GM12892 (cell line): ENCODE results near the gene DOCK9.

Source experiments
- DNase-seq: peaks from one replicate; pipeline ENCODE4 v3.0.0; 2011; ENCODE audit not compliant: insufficient read length
- FAIRE-seq: peaks from 2 replicates; lab custom pipeline; 2011; peaks lifted over from hg19 to GRCh38; lab: Jason Lieb, UNC
- POLR2A ChIP-seq: IDR thresholded peaks from 2 replicates; pipeline ENCODE4 v1.6.1; 2011; ENCODE audit warnings: low read depth, low read length, control low read depth
- POLR2AphosphoS5 ChIP-seq: IDR thresholded peaks from 2 replicates; pipeline ENCODE4 v1.6.1; 2011; ENCODE audit warnings: low read depth, low read length, control low read depth
- TAF1 ChIP-seq: IDR thresholded peaks from 2 replicates; pipeline ENCODE4 v1.6.1; 2011; ENCODE audit warnings: low read depth, mild to moderate bottlenecking, control low read depth, low read length, borderline replicate concordance

Gene DOCK9

DNA sequence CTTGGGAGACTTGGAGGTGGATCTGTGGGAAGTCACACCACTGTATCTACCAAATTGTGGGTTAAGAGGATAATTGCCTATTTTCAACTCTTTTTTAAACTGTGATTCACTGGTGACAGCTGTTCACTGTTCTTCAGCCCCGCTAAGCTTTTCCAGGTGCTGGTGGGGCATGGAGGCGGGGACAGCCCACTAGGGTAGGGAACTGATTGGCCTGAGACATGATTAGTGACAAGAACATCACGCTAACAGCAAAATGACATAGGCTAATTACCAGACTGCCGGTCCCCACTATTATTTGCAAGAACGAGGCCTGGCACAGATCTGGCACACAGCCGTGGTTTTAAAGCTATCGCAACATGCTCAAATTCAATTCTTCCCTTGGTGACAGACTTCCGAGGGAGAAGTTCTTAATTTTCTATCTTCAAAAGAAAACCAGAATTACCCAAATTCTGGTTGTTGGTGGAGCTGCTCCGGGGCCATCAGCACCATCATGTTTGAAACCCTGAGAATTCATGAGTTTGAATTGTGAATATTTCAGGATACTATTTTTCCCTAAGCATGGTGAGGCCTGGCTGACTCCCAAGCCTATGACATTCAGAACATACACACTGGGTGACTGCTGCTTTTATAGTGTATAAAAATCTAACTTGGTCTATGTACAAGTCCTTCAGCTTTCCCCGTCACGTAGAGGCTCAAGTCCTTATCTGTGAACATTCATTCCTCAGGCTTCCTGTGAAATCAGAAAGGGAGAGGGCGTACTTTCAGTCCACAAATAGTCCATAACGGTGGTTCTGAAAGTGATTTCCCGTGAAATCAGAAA lies 17.9 kb downstream of the DOCK9 start:
- DNase-seq (no peak), FAIRE-seq (no peak)
- TF ChIP-seq TAF1: no peak
- TF ChIP-seq POLR2AphosphoS5: no peak
- no peak for TF ChIP-seq POLR2A

DNA sequence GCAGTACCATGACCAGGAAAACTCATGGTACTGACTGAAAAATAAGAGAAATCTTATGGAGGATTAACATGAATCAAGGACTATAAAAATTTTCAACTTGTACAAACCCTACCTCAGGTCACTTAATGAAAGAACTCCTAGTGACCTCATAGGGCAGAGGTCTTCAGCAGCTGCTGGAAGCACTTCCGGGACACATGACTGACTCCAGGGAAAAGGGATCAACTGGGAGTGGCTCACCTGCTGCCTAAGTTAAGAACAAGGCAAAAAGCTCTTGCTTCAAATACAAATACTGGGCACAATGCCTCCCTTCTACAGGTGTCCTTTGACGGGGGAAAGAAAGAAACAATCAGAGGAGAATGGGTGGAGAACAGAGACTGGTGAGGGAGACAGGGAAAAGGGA lies 18.6 kb downstream of the DOCK9 start:
- FAIRE-seq (no peak), DNase-seq (no peak)
- TF ChIP-seq POLR2A (no peak), POLR2AphosphoS5 (no peak), TAF1 (no peak)

DNA sequence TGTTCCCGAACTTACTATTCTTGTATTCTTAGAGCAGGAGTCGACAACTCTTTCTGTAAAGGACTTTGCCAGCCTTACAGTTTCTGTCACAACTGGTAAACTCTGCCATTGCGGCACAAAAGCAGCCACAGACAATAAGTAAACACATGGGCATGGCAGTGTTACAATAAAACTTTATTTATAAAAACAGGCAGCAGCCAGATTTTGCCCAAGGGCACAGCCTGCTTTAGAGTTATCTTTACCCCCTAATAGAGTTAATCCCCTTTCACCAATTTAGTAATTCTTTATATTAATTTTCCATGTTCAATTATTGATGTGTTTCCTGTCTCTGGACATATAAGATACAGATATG lies 19.4 kb downstream of the DOCK9 start:
- DNase-seq: no peak
- TF ChIP-seq POLR2A (no peak), TAF1 (no peak), POLR2AphosphoS5 (no peak)
- no peak for FAIRE-seq

DNA sequence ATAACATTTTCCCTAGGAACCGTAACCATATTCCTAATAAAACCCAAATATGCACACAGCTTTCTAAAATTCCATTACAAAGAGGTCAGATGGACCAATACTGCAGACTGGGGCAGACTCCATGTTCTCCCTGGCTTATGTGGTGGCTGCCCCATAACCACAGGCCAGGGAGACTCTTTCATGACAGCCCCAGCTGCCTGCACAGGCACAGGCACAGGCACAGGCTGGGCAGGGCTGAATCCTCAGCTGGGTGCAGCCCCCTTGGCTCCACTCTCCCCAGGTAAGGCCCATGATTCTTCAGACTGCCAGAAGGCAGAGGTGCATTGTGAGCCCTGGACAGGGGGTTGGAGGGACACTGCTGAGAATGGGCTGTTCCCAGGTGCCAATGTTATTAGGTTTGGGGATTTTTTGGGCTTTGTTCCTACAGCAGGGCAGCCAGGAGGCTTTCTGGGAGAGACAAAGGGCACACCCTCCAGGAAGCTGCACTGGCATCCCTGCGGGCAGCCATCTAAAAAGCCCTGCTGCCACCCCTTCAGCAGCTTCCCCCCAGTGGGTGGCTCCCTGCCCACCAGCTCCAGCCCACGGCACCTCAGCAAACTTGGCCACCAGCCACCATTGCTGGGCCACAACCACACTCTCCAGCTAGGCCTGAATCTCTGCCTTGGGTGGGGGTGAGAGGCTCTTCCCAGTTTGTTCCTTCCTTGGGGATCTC lies 20.0 kb downstream of the DOCK9 start:
- TF ChIP-seq POLR2AphosphoS5: no peak
- no peak for TF ChIP-seq POLR2A
- TF ChIP-seq TAF1: no peak
- DNase-seq: no peak
- FAIRE-seq: no peak

DNA sequence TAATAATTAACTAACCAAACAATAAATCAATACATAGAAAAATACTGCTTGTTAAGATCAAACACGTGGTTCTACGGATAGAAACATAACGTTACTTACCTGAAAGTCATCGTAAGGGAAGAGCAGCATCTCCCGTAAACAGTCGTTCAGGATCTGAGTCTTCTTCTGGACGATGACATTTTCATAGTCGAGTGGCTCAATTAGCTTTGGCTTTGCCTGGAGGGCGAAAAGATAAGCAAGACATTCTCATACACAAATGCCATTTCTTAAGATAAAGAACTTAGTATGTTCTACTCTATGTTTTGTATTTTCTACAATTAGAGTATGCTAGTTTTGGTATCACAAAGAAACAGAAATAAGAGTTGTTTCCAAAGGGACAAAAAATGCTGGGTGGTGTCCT lies 22.5 kb downstream of the DOCK9 start:
- DNase-seq (no peak), FAIRE-seq (no peak)
- TF ChIP-seq TAF1: no peak
- TF ChIP-seq POLR2AphosphoS5: no peak
- TF ChIP-seq POLR2A: no peak

DNA sequence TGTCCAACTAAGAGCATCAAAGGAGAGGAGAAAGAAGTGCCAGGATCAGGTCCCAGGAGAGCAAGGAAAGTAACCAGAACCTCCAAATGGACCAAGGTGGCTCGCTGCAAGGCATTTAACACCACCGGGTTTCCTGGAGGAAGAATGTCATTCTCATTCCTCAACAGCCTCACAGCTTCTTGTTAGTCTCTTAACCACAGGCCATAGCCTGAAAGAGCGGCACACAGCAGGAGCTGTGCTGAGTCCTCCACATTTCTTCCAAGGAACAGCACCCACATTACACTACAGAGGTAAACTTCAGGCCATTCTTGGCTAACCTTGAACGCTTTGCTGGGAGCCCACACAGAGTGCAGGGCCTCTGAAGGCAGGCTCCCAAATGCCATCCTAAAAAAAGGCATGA lies 23.6 kb downstream of the DOCK9 start:
- DNase-seq (no peak), FAIRE-seq (no peak)
- TF ChIP-seq POLR2AphosphoS5: no peak
- no peak for TF ChIP-seq TAF1
- TF ChIP-seq POLR2A: no peak

DNA sequence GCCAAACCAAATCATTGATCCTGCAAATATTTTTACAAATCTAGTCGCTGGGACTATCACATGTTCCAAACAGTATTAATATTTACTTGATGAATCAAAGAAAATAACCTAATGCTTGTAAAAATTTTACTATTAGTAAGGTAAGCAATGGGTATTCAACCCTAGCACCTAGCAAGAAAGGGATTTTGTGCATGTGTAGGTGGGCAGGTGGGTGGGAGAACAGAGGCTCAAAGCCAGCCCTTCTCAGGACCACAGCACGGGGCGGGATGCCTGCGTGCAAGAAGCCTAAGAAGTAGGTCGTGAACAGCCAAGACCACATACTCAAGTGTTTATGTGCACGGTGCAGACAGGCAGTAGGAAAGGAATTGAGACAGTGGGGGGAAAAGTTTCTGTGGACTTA lies 26.6 kb downstream of the DOCK9 start:
- TF ChIP-seq TAF1 (no peak), POLR2AphosphoS5 (no peak), POLR2A (no peak)
- no peak for FAIRE-seq
- no peak for DNase-seq

DNA sequence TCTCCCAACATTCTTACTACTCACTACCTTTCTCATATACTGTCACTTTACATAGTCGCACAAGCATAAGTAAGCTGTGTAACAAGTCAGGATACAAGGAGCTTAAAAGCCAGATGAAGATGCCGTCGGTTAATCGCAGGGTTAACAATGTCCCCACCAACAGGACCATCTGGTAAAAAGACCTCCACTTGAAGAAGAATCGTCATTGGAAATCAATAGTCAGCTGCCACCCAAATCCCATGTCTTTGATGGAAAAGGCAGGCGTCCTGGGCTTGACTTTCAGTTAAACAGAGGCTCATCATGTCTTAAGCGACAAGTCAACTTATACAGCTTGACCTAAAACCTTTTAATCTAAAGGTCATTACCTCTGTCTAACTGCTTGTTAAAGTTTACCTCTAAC lies 27.2 kb downstream of the DOCK9 start:
- FAIRE-seq (no peak), DNase-seq (no peak)
- TF ChIP-seq TAF1: no peak
- no peak for TF ChIP-seq POLR2AphosphoS5
- TF ChIP-seq POLR2A: no peak

DNA sequence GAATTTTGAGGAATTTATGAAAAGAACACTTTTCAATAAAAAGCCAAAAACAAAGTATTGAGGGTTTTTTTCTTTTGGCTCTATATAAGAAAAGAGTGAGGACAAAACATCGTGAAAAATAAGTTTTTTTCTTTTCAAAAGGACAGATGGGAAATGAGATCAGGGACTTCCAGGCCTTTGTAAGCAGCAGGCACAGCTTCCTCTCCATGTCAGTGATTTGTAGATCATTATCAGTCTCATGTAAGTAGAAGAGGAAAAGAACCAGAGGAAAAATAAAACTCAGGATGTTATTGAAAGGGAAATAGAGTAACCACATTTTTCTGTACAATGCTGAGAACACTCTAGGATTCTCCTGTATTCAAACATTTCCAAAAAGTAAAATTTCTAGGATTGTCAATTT lies 29.9 kb downstream of the DOCK9 start:
- DNase-seq: no peak
- no peak for FAIRE-seq
- no peak for TF ChIP-seq POLR2AphosphoS5
- TF ChIP-seq POLR2A: no peak
- no peak for TF ChIP-seq TAF1

DNA sequence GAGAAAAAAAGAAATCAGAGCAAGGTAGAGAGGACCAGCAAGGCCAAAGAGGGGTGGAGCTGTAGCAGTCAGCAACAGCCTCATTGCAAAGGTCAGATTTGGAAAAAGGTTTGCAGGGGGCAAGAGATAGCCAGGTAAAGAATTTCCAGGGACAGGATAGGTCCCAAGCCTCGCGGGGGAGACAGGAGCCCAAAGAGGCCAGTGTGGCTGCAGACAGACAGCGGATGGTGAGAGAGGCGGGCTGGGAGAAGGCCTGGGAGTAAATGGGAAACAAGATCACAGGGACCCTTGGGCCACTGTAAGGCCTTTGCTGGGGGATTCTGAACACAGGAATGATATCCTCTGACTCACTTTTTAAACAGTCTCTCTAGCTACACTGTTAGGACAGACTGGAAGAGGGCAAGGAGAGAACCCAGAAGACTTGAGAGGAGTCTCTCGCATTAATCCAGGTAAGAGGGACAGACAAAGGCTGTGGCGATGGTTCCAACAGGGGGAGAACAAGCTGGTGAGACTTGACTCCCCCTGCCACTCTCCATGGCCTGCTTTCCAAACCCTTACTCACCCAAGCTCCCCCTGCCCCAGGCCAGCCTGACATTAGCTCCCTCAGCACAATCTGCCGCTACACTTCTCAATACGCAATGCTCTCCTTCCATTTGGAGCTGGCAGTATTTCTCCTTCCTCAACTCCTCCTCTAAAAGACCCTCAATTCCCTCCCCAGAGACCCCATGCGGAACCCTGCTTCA lies 31.8 kb downstream of the DOCK9 start:
- TF ChIP-seq POLR2A: no peak
- TF ChIP-seq TAF1: no peak
- no peak for TF ChIP-seq POLR2AphosphoS5

DNA sequence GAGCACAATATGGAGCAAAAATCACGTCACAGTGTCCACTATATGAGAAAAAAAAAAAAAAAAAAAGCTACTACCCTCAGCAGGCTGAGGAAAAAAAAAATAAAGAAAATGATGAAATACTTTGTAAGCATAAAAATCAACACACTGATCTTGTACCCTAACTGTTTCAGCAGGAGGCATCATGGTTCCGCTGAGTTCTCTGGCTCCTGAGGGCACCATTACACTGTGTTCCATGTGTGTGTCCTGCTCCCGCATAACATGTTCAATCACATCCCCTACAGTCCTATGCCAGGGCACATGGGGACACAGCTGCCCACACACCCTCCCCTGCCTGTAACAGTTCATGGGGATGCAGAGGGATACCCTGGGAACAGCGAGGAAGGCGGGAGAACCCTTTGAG lies 33.5 kb downstream of the DOCK9 start:
- FAIRE-seq (no peak), DNase-seq (no peak)
- TF ChIP-seq TAF1 (no peak), POLR2AphosphoS5 (no peak), POLR2A (no peak)

More for the DNA sequence above, 31.8 kb downstream of the DOCK9 start:
- no peak for DNase-seq
- no peak for FAIRE-seq

DNA sequence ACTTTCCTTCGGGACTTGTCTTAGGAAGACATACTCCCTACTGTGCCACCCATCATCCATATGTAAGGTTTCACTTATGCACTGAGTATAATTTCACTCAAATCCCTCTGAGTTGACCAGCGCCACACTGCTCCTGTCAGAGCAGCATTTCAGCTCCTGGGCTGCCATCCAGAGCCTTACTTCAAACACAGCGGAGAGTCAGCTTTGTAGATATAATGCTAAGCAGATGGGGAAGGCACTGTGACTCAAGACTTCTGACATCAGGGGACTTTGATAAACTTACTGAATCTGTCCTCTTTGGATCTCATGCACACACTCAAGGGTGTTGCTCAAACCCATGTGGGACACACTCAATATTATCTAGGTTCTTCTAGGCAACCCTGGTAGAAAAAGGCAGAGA lies 34.9 kb downstream of the DOCK9 start:
- no peak for TF ChIP-seq TAF1
- no peak for TF ChIP-seq POLR2AphosphoS5
- TF ChIP-seq POLR2A: no peak
- DNase-seq: no peak
- no peak for FAIRE-seq
